Hair follicular keratinocyte (primary cell): ENCODE measurements around the gene NHLRC2. TPM values are rescaled to one million over a fixed set of nuclear protein-coding genes. Genes with fewer than 3 reads are reported as not detected.

ENCODE experiments used
- total RNA-seq: library from RNA; depleted of rRNA; stranded (reverse); fragments of >200 nt; gene quantifications from 2 replicates; pipeline ENCODE4 v1.2.3, GENCODE V29; 2015

Gene NHLRC2, protein sequence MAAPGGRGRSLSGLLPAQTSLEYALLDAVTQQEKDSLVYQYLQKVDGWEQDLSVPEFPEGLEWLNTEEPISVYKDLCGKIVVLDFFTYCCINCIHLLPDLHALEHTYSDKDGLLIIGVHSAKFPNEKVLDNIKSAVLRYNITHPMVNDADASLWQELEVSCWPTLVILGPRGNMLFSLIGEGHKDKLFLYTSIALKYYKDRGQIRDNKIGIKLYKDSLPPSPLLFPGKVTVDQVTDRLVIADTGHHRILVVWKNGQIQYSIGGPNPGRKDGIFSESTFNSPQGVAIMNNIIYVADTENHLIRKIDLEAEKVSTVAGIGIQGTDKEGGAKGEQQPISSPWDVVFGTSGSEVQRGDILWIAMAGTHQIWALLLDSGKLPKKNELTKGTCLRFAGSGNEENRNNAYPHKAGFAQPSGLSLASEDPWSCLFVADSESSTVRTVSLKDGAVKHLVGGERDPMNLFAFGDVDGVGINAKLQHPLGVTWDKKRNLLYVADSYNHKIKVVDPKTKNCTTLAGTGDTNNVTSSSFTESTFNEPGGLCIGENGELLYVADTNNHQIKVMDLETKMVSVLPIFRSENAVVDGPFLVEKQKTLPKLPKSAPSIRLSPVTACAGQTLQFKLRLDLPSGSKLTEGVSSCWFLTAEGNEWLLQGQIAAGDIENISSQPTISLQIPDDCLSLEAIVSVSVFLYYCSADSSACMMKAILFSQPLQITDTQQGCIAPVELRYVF
- total RNA-seq, result 14.7 and 18.1 TPM in 2 replicates

DNA sequence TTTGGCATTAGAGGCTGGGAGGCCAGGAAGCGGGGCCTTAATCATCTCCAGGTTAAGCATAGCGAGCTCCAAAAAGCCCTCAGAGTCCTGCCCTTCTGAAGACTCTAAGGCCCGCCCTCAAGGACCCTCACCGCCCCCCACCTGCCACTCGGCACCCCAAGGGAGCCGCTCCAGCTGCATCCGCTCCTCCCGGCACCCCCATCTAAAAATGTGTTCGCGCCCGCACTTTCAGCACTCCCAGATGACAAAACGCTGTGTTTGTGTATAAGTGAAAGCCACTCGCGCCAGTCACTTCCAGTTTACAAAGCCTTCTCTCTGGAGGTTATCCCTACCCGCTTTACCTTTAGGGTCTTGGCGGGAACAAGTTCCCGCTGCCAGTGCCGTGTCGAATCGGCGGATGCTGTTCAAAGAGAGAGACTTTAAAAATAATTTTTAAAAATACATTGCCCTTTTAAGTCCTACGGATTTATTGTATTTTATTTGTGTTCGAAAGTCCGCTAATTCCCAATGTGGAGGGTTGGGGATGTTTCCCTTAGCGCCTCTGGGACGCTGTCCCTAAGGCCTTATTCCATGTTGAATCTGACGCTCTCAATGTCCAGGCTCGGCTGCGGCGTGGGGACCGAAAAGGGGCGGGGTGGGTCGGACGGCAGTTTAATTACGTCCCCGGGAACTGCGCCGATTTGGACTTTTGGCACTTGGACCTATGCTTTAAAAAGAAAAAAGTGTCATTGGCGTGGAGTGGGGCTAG, at the start of gene NHLRC2, which contains the start of gene DCLRE1A:
NHLRC2 (plus strand) TSS at position 649 of the 748 bp plus-strand sequence. CDS start 212 bp downstream, outside the sequence.
DCLRE1A (minus strand) TSS at position 70 of the 748 bp plus-strand sequence. CDS start 900 bp downstream, outside the sequence.

Other genes with a start within 250 kb of the NHLRC2 start
- gene NRAP, start 190.6 kb upstream of the NHLRC2 start, total RNA-seq, result not detected in 2 replicates
- 12.4 and 16.1 TPM in 2 replicates for gene CASP7, start 174.7 kb upstream of the NHLRC2 start, total RNA-seq
- gene PLEKHS1, start 103.0 kb upstream of the NHLRC2 start, total RNA-seq, result not detected in 2 replicates
- gene DCLRE1A, start 579 bp upstream of the NHLRC2 start, total RNA-seq, result 3.9 and 5.7 TPM in 2 replicates
- 0.76 and 1.0 TPM in 2 replicates for gene ADRB1, start 189.2 kb downstream of the NHLRC2 start, total RNA-seq